Measurements from ENCODE around the gene CTNNA1. TPM values are rescaled to one million over a fixed set of nuclear protein-coding genes. Genes with fewer than 3 reads are reported as not detected.

The CTNNA1 gene
- total and polyA plus RNA-seq, 2 of the 8 experiments (the other 6 are each of a cell fraction or from before 2014, with no cell fraction given) = 115 to 349 TPM

- CTCF ChIA-PET (ENCODE audit: partially characterized antibody) = interaction anchor here (1.8 kb wide), 1 partner anchor 296 kb away, joined by 6 read pairs; no protein-coding TSS in a partner anchor
Measured at GRCh38 chr5:138936968-138937345, 183.7 kb downstream of the CTNNA1 start.

More at GRCh38 chr5:138936968-138937345, 183.7 kb downstream of the CTNNA1 start:
- no peak overlapping the region for H2AK5ac ChIP-seq (ENCODE audit: low read depth, low read length)
- no peak for FAIRE-seq
- H2BK15ac ChIP-seq (ENCODE audit: low read length) = no peak overlapping the region
- H3K4me2 ChIP-seq (ENCODE audit: insufficient read depth in 1 of 2, low read depth in 2 of 2, low read length in 2 of 2) = no peak overlapping the region
- H2BK20ac ChIP-seq (ENCODE audit: low read length) = no peak overlapping the region
- H3K18ac ChIP-seq (ENCODE audit: extremely low read depth, low read length) = no peak overlapping the region
- no peaks in the 10 kb centered on the region for H3K23me2 ChIP-seq (ENCODE audit: low read depth, low read length)
- H3K9me3 ChIP-seq (ENCODE audit: insufficient read depth in 2 of 2, low read depth in 1 of 2, low read length in 1 of 2) = no peaks in the 10 kb centered on the region
- H4K20me1 ChIP-seq (replicated peaks in 1 of 2; ENCODE audit: control insufficient read depth in 1 of 2, insufficient read depth in 2 of 2, low read length in 2 of 2) = peaks cover 0 to 1% of the 10 kb centered on the region in 2 experiments
- peaks cover 0 to 17% (median 10%) of the 10 kb centered on the region in 4 experiments; a peak in 5 of 7 replicates for H3K4me1 ChIP-seq (replicated peaks in 1 of 4; ENCODE audit: control insufficient read depth in 3 of 4, insufficient read depth in 4 of 4, low read length in 3 of 4)
- no peak overlapping the region for H3K23ac ChIP-seq (ENCODE audit: insufficient read length)
- H3K79me1 ChIP-seq (ENCODE audit: low read depth, low read length) = peaks cover 3% of the 10 kb centered on the region; the same call in 1 of the 2 replicates
- no peak overlapping the region for H3K14ac ChIP-seq (ENCODE audit: insufficient read length)
- no peak for DNase-seq (ENCODE audit: low read depth in 1 of 2, low spot score in 2 of 2)
- no peak overlapping the region for H2BK120ac ChIP-seq (replicated peaks; ENCODE audit: low read depth, low read length)
- POLR2A ChIA-PET (ENCODE audit: partially characterized antibody) = no interaction called here
- no peak overlapping the region; the same call in 1 of the 2 replicates for H4K8ac ChIP-seq (ENCODE audit: extremely low read depth, insufficient read depth, low read length)
- H2BK5ac ChIP-seq (ENCODE audit: low read depth, low read length) = no peak overlapping the region
- TF ChIP-seq, protein P1, sequence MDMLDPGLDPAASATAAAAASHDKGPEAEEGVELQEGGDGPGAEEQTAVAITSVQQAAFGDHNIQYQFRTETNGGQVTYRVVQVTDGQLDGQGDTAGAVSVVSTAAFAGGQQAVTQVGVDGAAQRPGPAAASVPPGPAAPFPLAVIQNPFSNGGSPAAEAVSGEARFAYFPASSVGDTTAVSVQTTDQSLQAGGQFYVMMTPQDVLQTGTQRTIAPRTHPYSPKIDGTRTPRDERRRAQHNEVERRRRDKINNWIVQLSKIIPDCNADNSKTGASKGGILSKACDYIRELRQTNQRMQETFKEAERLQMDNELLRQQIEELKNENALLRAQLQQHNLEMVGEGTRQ (IDR thresholded peaks at IDR 0.05; ENCODE audit: low read length) = no peak
- TF ChIP-seq POU5F1 (IDR thresholded peaks at IDR 0.05; ENCODE audit: low read depth, low read length) (no peak), TCF12 (IDR thresholded peaks at IDR 0.05; ENCODE audit: low read depth, low read length) (no peak), SUZ12 (IDR thresholded peaks at IDR 0.05; ENCODE audit: low read length) (no peak)
- no peak overlapping the region for H3K4me3 ChIP-seq (ENCODE audit: extremely low read depth in 1 of 4, insufficient read depth in 2 of 4, low read depth in 3 of 4, low read length in 4 of 4)
- no peak overlapping the region for H3K27ac ChIP-seq (ENCODE audit: low read depth, low read length)
- H3K4ac ChIP-seq (replicated peaks; ENCODE audit: insufficient read length, low read depth, low read length) = no peak overlapping the region
- no peak overlapping the region for H3K56ac ChIP-seq (replicated peaks; ENCODE audit: insufficient read length, low read depth, low read length)
- H2AFZ ChIP-seq (ENCODE audit: low read length) = no peak overlapping the region
- H3K36me3 ChIP-seq (ENCODE audit: control insufficient read depth in 2 of 4, insufficient read depth in 4 of 4, low read length in 3 of 4) = peaks cover 15 to 31% (median 18%) of the 10 kb centered on the region in 4 experiments
- no peaks in the 10 kb centered on the region for H3K79me2 ChIP-seq (ENCODE audit: control insufficient read depth in 1 of 2, insufficient read depth in 2 of 2, low read length in 2 of 2)
- H3K27me3 ChIP-seq (replicated peaks in 1 of 4; ENCODE audit: control insufficient read depth in 3 of 4, extremely low read depth in 1 of 4, insufficient read depth in 3 of 4, low read length in 3 of 4) = no peaks in the 10 kb centered on the region
- H4K91ac ChIP-seq (replicated peaks; ENCODE audit: insufficient read length, low read length) = no peak overlapping the region
- H4K5ac ChIP-seq (ENCODE audit: insufficient read length, low read depth, low read length) = no peak overlapping the region
- H2BK12ac ChIP-seq (ENCODE audit: low read depth, low read length) = no peak overlapping the region
- 53% methylated on average over 2 of the region's 2 CpGs; no CpG with 5 or more reads in 1 of the 2 experiments for WGBS, 2 experiments (ENCODE audit: extremely low coverage in 1 of 2, insufficient coverage in 1 of 2, insufficient read length in 1 of 2, insufficient replicate concordance in 2 of 2, low coverage in 1 of 2, low lambda C conversion rate in 2 of 2, missing lambda C conversion rate in 1 of 2)
- H3K9ac ChIP-seq (replicated peaks in 1 of 4; ENCODE audit: extremely low read depth in 1 of 4, low read depth in 3 of 4, low read length in 3 of 4) = no peak overlapping the region
